Activated CD8-positive, alpha-beta T cell treated with anti-CD3 and anti-CD28 coated beads, Interleukin-2, amount 10 ng/mL, durations not matched to agents 7 days and 5 days (primary cell): ENCODE data around the gene DSCAML1. TPM values are rescaled to one million over a fixed set of nuclear protein-coding genes. Genes with fewer than 3 reads are reported as not detected.
"Not testable (repeated sequence)": the region's sequence is repeated elsewhere in the genome, so short reads cannot be mapped to it uniquely, and the experiment has no call there.

ENCODE experiments used
- ATAC-seq: fragments of 150-1000 bp; cut with Tn5 transposase; one replicate; pipeline ENCODE4 v1.10.0; 2021; ENCODE audit warnings: moderate library complexity
- CTCF ChIA-PET: fragments of 350-600 bp; sonication (Branson Sonifier 250); formaldehyde crosslinking; loops from one replicate; lab custom pipeline; 2021; ENCODE audit warnings: antibody characterized with exemption; lab: Charles Lee
- POLR2A ChIA-PET: fragments of 350-600 bp; sonication (Branson Sonifier 250); formaldehyde crosslinking; loops from one replicate; lab custom pipeline; 2021; ENCODE audit warnings: antibody characterized with exemption; lab: Charles Lee
- DNase-seq: peaks from one replicate; pipeline ENCODE4 v3.0.0-alpha.2; 2020
- H3K27ac Mint-ChIP-seq: one replicate; pipeline ENCODE4 v1.8.0; 2021; ENCODE audit warnings: mild to moderate bottlenecking, mixed read lengths
- H3K27me3 Mint-ChIP-seq: one replicate; pipeline ENCODE4 v1.8.0; 2021; ENCODE audit warnings: low read depth, mixed read lengths
- H3K36me3 Mint-ChIP-seq: one replicate; pipeline ENCODE4 v1.8.0; 2021; ENCODE audit warnings: low read depth, mixed read lengths
- H3K4me1 Mint-ChIP-seq: one replicate; pipeline ENCODE4 v1.8.0; 2021; ENCODE audit warnings: low read depth, mixed read lengths
- H3K4me3 Mint-ChIP-seq: one replicate; pipeline ENCODE4 v1.8.0; 2021; ENCODE audit warnings: mild to moderate bottlenecking, mixed read lengths
- H3K9me3 Mint-ChIP-seq: one replicate; pipeline ENCODE4 v1.8.0; 2022; ENCODE audit warnings: mixed read lengths; ENCODE audit not compliant: insufficient read depth
- total RNA-seq, 2 experiments: library from RNA; stranded (reverse); gene quantifications; one replicate each; pipeline ENCODE4 v1.2.3, GENCODE V29; 2021

The DSCAML1 gene
- total RNA-seq, 2 experiments from 2014 or later = 0.16 to 0.37 TPM

DNA sequence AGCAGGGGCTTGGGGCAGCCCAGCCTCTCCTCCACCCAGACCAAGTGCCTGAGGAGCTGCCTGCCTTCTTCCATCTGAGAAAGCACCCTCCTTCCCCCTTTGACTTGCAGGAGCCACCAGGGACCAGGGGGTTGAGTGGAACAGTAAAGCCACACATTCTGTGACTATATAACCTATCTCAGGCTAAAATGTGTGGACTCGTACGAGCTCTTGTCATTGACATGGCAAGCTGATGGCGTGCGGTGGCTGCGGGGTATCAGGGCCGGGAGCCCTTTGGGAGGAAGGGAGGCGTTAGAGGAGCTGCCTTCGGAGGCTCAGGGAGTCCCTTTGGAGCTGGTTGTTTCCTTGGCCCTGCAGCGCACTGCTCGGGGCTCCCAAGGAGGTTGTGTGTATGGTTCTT lies 384.8 kb downstream of the DSCAML1 start:
- CTCF ChIA-PET = interaction anchor here (4.4 kb wide), 1 partner anchor 14 kb away, joined by 23 read pairs; no protein-coding TSS in a partner anchor
- ATAC-seq = no peak
- Mint-ChIP-seq H3K27ac (no peak overlapping the region), H3K9me3 (no peaks in the 10 kb centered on the region), H3K4me1 (no peaks in the 10 kb centered on the region), H3K36me3 (peaks cover 13% of the 10 kb centered on the region), H3K27me3 (no peaks in the 10 kb centered on the region), H3K4me3 (no peak overlapping the region)
- POLR2A ChIA-PET = interaction anchor here (0.7 kb wide), 1 partner anchor 417 kb away, joined by 3 read pairs; no protein-coding TSS in a partner anchor
- no peak for DNase-seq

DNA sequence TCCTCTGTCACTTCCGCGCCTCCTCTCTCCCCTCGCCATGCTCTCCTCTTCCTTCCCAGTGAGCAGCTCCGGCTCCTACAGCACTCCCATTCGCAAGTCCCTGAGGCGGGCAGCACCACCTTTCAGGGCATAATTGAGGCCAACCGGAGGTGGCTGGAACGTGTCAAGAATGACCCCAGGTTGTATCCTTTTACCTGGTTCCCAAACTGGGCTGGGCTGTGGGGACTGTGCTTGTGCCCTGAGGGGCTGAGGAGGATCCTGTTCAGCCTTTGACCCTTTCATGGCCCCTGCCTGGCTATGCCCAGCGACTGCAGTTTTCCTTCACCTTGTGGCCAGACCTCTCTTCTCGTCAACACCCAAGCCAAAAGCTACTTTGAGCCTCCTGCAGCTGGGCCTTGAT lies 385.3 kb downstream of the DSCAML1 start:
- Mint-ChIP-seq H3K27ac (no peak overlapping the region), H3K27me3 (no peaks in the 10 kb centered on the region), H3K4me3 (no peak overlapping the region), H3K9me3 (no peaks in the 10 kb centered on the region), H3K36me3 (peaks cover 13% of the 10 kb centered on the region), H3K4me1 (no peaks in the 10 kb centered on the region)
- ATAC-seq (no peak), DNase-seq (no peak)
- POLR2A ChIA-PET = no interaction called here
- CTCF ChIA-PET = interaction anchor here (4.4 kb wide), 1 partner anchor 15 kb away, joined by 23 read pairs; no protein-coding TSS in a partner anchor

DNA sequence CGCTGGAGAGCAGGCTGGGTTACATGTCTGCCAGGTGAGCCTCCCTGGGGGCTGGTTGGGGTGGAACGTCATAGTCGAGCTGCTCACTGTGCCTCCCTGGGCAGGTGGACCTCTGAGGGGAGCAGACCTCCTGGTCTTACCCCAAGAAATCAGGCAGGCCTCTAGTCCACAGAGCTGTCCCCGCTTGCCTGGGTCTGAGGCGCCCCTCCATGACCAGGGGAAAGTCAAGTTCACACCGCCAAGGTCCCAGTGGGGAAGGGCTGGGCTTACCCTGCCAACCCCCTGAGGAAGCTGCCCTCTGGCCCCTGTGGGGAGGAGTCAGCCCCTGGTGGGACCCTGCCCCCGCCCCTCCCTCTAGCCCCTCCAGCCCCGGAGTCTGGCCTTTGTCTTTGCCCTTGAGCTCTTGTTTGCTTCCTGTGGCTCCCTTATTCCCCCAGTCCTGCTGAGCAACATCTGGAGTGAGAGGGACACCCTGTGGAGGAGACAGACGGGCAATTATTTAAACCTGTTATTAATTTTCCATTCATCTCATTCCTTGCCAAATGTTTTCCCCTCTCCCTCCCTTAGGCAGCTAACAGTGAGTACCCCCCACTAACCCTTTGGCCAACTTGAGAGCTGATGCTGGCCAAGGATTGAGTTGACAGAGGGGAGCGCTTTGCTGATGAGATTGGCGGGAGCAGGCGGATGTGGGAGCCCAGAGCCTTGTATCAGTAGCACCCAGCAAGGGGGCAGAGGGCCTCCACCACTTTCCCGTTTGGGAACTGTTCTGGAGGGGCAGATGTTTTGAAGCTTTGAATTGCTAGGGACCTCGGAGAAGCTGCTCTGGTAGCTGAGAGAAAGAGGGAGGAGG lies 385.9 kb downstream of the DSCAML1 start:
- no peak overlapping the region for H3K27ac Mint-ChIP-seq
- ATAC-seq (no peak), DNase-seq (no peak)
- peaks cover 19% of the 10 kb centered on the region for H3K36me3 Mint-ChIP-seq
- H3K27me3 Mint-ChIP-seq = no peaks in the 10 kb centered on the region
- CTCF ChIA-PET = interaction anchor here (4.4 kb wide), 1 partner anchor 16 kb away, joined by 23 read pairs; no protein-coding TSS in a partner anchor
- H3K4me3 Mint-ChIP-seq = no peak overlapping the region
- H3K9me3 Mint-ChIP-seq = peaks cover 4% of the 10 kb centered on the region
- no peaks in the 10 kb centered on the region for H3K4me1 Mint-ChIP-seq
- POLR2A ChIA-PET = no interaction called here

- no peak overlapping the region for H3K4me3 Mint-ChIP-seq
- H3K27ac Mint-ChIP-seq = no peak overlapping the region
- ChIA-PET CTCF (interaction anchor here (4.4 kb wide), 1 partner anchor 16 kb away, joined by 23 read pairs; no protein-coding TSS in a partner anchor), POLR2A (interaction anchor here (0.7 kb wide), 1 partner anchor 15 kb away, joined by 3 read pairs; no protein-coding TSS in a partner anchor)
- no peaks in the 10 kb centered on the region for H3K27me3 Mint-ChIP-seq
- no peak for DNase-seq
- peaks cover 28% of the 10 kb centered on the region for H3K36me3 Mint-ChIP-seq
- no peaks in the 10 kb centered on the region for H3K4me1 Mint-ChIP-seq
- ATAC-seq = no peak
- peaks cover 13% of the 10 kb centered on the region for H3K9me3 Mint-ChIP-seq
Observed at GRCh38 chr11:117410238-117410637, 386.8 kb downstream of the DSCAML1 start.

DNA sequence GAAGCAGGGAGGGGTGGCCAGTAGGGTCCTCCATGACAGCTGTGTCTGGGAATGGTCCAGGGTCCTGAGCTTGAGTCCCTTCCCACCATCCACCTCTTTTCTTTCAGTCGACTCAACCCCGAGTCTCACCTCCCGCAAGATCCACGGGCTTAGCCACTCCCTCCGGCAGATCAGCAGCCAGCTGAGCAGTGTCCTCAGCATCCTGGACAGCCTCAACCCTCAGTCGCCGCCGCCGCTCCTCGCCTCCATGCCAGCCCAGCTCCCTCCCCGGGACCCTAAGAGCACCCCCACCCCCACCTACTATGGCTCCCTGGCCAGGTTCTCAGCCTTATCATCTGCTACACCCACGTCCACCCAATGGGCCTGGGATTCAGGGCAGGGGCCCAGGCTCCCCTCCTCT lies 387.5 kb downstream of the DSCAML1 start:
- no peak overlapping the region for H3K27ac Mint-ChIP-seq
- POLR2A ChIA-PET = no interaction called here

DNA sequence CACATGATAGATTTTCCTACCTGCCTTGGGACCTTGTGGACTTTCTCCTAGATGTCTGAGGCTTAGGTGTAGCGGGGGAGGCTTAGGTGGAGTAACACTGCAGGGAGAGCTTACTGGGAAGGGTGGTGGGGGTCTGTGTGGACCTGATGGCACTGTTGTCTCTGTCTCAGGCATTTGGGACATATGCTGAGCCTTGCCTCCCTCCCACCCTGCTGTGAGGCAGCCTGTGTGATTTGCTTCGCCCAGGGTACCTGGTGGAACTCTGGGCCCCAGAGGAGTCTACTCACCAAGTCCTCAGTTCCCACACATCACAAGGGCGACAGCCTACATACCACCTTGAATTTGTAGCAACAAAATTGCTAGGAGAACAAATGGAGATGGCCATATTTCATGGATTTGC lies 388.7 kb downstream of the DSCAML1 start:
- ChIA-PET CTCF (interaction anchor here (4.4 kb wide), 1 partner anchor 18 kb away, joined by 23 read pairs; no protein-coding TSS in a partner anchor), POLR2A (no interaction called here)
- H3K4me1 Mint-ChIP-seq = no peaks in the 10 kb centered on the region
- DNase-seq = no peak
- H3K36me3 Mint-ChIP-seq = peaks cover 47% of the 10 kb centered on the region
- H3K27me3 Mint-ChIP-seq = no peaks in the 10 kb centered on the region
- peaks cover 14% of the 10 kb centered on the region for H3K9me3 Mint-ChIP-seq
- H3K4me3 Mint-ChIP-seq = no peak overlapping the region
- no peak overlapping the region for H3K27ac Mint-ChIP-seq
- no peak for ATAC-seq

More for the DNA sequence above, 387.5 kb downstream of the DSCAML1 start:
- no peaks in the 10 kb centered on the region for H3K27me3 Mint-ChIP-seq
- H3K36me3 Mint-ChIP-seq = peaks cover 35% of the 10 kb centered on the region
- H3K4me3 Mint-ChIP-seq = no peak overlapping the region
- peaks cover 14% of the 10 kb centered on the region for H3K9me3 Mint-ChIP-seq
- ATAC-seq (no peak), DNase-seq (no peak)
- CTCF ChIA-PET = interaction anchor here (4.4 kb wide), 1 partner anchor 17 kb away, joined by 23 read pairs; no protein-coding TSS in a partner anchor
- H3K4me1 Mint-ChIP-seq = no peaks in the 10 kb centered on the region

- peaks cover 14% of the 10 kb centered on the region for H3K9me3 Mint-ChIP-seq
- ATAC-seq (no peak), DNase-seq (no peak)
- peaks cover 56% of the 10 kb centered on the region for H3K36me3 Mint-ChIP-seq
- H3K27me3 Mint-ChIP-seq = no peaks in the 10 kb centered on the region
- H3K4me1 Mint-ChIP-seq = no peaks in the 10 kb centered on the region
- no peak overlapping the region for H3K4me3 Mint-ChIP-seq
- CTCF ChIA-PET = no interaction called here
- no peak overlapping the region for H3K27ac Mint-ChIP-seq
- POLR2A ChIA-PET = no interaction called here
Observed at GRCh38 chr11:117407016-117407415, 390.0 kb downstream of the DSCAML1 start.

DNA sequence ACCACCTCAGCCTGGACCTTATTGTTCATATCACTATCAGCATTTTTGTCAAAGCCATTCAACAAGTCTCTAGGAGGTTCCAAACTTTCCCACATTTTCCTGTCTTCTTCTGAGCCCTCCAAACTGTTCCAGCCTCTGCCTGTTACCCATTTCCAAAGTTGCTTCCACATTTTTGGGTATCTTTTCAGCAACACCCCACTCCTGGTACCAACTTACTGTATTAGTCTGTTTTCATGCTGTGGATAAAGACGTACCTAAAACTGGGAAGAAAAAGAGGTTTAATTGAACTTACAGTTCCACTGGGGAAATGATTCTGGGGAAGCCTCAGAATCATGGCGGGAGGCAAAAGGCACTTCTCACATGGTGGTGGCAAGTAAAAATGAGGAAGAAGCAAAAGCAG lies 391.1 kb downstream of the DSCAML1 start:
- DNase-seq, POLR2A ChIA-PET, H3K27ac Mint-ChIP-seq, H3K27me3 Mint-ChIP-seq, H3K4me3 Mint-ChIP-seq, CTCF ChIA-PET, H3K4me1 Mint-ChIP-seq, ATAC-seq: not testable (repeated sequence)
- Mint-ChIP-seq H3K9me3 (peaks cover 14% of the 10 kb centered on the region), H3K36me3 (peaks cover 66% of the 10 kb centered on the region)

GRCh38 chr11:117399100-117399840 lies 397.7 kb downstream of the DSCAML1 start:
- H3K4me1 Mint-ChIP-seq, CTCF ChIA-PET, H3K27me3 Mint-ChIP-seq, H3K27ac Mint-ChIP-seq, POLR2A ChIA-PET, DNase-seq, ATAC-seq, H3K9me3 Mint-ChIP-seq, H3K4me3 Mint-ChIP-seq: not testable (repeated sequence)
- H3K36me3 Mint-ChIP-seq = peaks cover 79% of the 10 kb centered on the region

- H3K4me3 Mint-ChIP-seq, POLR2A ChIA-PET, CTCF ChIA-PET, ATAC-seq, H3K4me1 Mint-ChIP-seq, H3K27ac Mint-ChIP-seq, H3K9me3 Mint-ChIP-seq, H3K27me3 Mint-ChIP-seq, DNase-seq: not testable (repeated sequence)
- peaks cover 76% of the 10 kb centered on the region for H3K36me3 Mint-ChIP-seq
Observed at GRCh38 chr11:117398618-117399017, 398.4 kb downstream of the DSCAML1 start.

- DNase-seq (no peak), ATAC-seq (no peak)
- no peaks in the 10 kb centered on the region for H3K4me1 Mint-ChIP-seq
- H3K9me3 Mint-ChIP-seq = no peaks in the 10 kb centered on the region
- POLR2A ChIA-PET = no interaction called here
- no peaks in the 10 kb centered on the region for H3K27me3 Mint-ChIP-seq
- H3K27ac Mint-ChIP-seq = no peak overlapping the region
- H3K36me3 Mint-ChIP-seq = peaks cover 70% of the 10 kb centered on the region
- CTCF ChIA-PET = no interaction called here
- H3K4me3 Mint-ChIP-seq = no peak overlapping the region
Observed at GRCh38 chr11:117396970-117397369, 400.0 kb downstream of the DSCAML1 start.
